Lung (tissue), 12 donors: ENCODE data around the gene CHSY1. TPM values are rescaled to one million over a fixed set of nuclear protein-coding genes. Genes with fewer than 3 reads are reported as not detected.

Experiments
- ATAC-seq: fragments of 200-7000 bp; cut with Tn5 transposase; one replicate; pipeline ENCODE4 v1.9.1; 2020; ENCODE audit warnings: moderate number of reproducible peaks; ENCODE audit not compliant: insufficient read depth, low FRiP score
- DNase-seq, 3 donors: peaks; one replicate each; pipeline ENCODE4 v3.0.0-alpha.2; 2013 to 2017
- H3K27ac ChIP-seq, 2 donors: one replicate each; pipeline ENCODE4 v1.5.1; 2013; ENCODE audit warnings: mild to moderate bottlenecking in 2 of 2, moderate library complexity in 2 of 2, control low read depth in 1 of 2, inconsistent platforms in 1 of 2, low read depth in 1 of 2, low read length in 1 of 2
- H3K27me3 ChIP-seq, 3 donors: one replicate each; pipeline ENCODE4 v1.5.1; 2013; ENCODE audit warnings: low read length in 2 of 3; ENCODE audit not compliant: control insufficient read depth in 3 of 3, insufficient read depth in 3 of 3
- H3K36me3 ChIP-seq, 4 donors: one replicate each; pipeline ENCODE4 v1.5.1; 2013; ENCODE audit warnings: low read length in 4 of 4, mild to moderate bottlenecking in 1 of 4, moderate library complexity in 1 of 4; ENCODE audit not compliant: control insufficient read depth in 4 of 4, insufficient read depth in 4 of 4
- H3K4me1 ChIP-seq, 5 donors: one replicate each; pipeline ENCODE4 v1.5.1; 2013; ENCODE audit warnings: low read length in 5 of 5, mild to moderate bottlenecking in 2 of 5, moderate library complexity in 1 of 5; ENCODE audit not compliant: control insufficient read depth in 5 of 5, insufficient read depth in 5 of 5
- H3K4me3 ChIP-seq: one replicate; pipeline ENCODE4 v1.5.1; 2013; ENCODE audit warnings: mild to moderate bottlenecking, control low read depth, moderate library complexity
- H3K9ac ChIP-seq, 2 donors: one replicate each; pipeline ENCODE4 v1.5.1; 2013; ENCODE audit warnings: low read length in 2 of 2, control low read depth in 1 of 2; ENCODE audit not compliant: insufficient read depth in 1 of 2
- H3K9me3 ChIP-seq, 4 donors: one replicate each; pipeline ENCODE4 v1.5.1; 2013; ENCODE audit warnings: low read length in 3 of 4, mild to moderate bottlenecking in 1 of 4, moderate library complexity in 1 of 4; ENCODE audit not compliant: control insufficient read depth in 4 of 4, insufficient read depth in 3 of 4
- WGBS, 2 donors: extraction: QIAGEN DNeasy Blood & Tissue Kit; methylation state at CpG; one replicate each; pipeline ENCODE4 v1.1.7; 2013; 5-methylcytosine and 5-hydroxymethylcytosine counted together
- polyA plus RNA-seq, 2 donors: library from polyadenylated mRNA; stranded (reverse); fragments of 200-250 nt; gene quantifications; one replicate each; pipeline ENCODE4 v1.2.1, GENCODE V29; 2013
- total RNA-seq, 2 donors: library from RNA; depleted of rRNA in 1 of 2; stranded (reverse); fragments of >200 nt in 1 of 2; gene quantifications; one replicate each; pipeline ENCODE4 v1.2.1, GENCODE V29; 2014 to 2021
- TF ChIP-seq, protein P1 (sequence below): IDR thresholded peaks from 2 replicates; pipeline ENCODE4 v1.5.1; 2012; ENCODE audit warnings: mild to moderate bottlenecking; ENCODE audit errors: control extremely low read depth, extremely low read depth
- donor health status: control.
- donor health status: control.
- donor health status: Bipolar disorder and iron deficiency.
- donor health status: healthy.
- donor health status: DM: yes; HTN: yes; CAD: no.

The CHSY1 gene
- total and polyA plus RNA-seq, 4 donors: 11.8 to 52.2 (median 30.4) TPM

DNA sequence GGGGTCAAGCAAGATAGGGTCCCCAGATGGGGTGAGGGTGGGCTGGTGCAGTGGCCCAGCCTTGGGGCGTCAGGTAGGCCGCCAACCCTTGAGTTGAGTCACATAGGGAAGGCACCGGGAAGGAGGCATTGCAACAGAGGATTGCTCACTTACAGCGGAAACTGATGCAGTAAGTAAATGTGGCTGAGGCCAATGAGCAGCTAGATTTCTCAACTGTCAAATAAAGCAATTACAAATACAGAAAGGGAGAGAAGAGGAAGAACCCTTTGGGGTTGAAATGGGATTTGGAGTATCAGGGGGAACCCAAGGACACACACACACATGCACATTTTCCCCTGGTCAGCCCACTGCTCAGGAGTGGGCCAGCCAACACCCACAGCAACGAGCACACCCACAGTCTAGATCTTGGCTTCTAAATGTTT, 44.0 kb downstream of the CHSY1 start:
- Histone ChIP-seq H3K27me3 (no peaks in the 10 kb centered on the region), H3K36me3 (peaks cover 0 to 3% (median 0%) of the 10 kb centered on the region in 4 donors), H3K4me3 (no peak overlapping the region), H3K4me1 (peaks cover 10 to 52% (median 18%) of the 10 kb centered on the region in 5 donors), H3K9ac (no peak overlapping the region), H3K27ac (peak overlapping the region in 1 of 2 donors; percentile 77), H3K9me3 (no peaks in the 10 kb centered on the region)
- 33 to 71% methylated on average over 5 of the region's 5 CpGs for WGBS, 2 donors
- ATAC-seq (peak; percentile 42), DNase-seq (no peak)
- TF ChIP-seq, protein P1, sequence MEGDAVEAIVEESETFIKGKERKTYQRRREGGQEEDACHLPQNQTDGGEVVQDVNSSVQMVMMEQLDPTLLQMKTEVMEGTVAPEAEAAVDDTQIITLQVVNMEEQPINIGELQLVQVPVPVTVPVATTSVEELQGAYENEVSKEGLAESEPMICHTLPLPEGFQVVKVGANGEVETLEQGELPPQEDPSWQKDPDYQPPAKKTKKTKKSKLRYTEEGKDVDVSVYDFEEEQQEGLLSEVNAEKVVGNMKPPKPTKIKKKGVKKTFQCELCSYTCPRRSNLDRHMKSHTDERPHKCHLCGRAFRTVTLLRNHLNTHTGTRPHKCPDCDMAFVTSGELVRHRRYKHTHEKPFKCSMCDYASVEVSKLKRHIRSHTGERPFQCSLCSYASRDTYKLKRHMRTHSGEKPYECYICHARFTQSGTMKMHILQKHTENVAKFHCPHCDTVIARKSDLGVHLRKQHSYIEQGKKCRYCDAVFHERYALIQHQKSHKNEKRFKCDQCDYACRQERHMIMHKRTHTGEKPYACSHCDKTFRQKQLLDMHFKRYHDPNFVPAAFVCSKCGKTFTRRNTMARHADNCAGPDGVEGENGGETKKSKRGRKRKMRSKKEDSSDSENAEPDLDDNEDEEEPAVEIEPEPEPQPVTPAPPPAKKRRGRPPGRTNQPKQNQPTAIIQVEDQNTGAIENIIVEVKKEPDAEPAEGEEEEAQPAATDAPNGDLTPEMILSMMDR: no peak

DNA sequence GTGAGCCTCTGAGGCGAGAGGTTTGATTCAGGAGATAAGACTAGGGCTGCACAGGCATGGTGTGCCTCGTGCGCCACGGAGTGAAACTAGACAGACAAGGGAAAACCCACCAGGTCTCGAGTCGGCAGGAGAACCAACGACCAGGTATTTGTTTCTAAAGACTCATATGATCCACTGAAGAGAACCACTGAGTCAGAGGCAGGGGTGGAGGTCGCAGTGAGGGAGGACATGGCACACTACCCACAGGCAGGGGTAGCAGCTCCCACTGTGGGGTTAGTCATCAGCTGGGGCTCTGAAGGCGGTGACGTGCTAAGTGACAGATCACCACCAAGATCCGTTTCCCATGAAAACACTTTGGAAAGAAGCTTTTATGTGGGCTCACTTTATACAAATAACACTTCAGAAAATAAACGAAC, 45.7 kb downstream of the CHSY1 start:
- H3K9ac ChIP-seq: no peak overlapping the region
- ATAC-seq (peak; percentile 21), DNase-seq (peak; percentile 57 to 87 (median 78))
- 68 to 71% methylated on average over 12 of the region's 12 CpGs for WGBS, 2 donors
- H3K36me3 ChIP-seq: peaks cover 0 to 3% (median 0%) of the 10 kb centered on the region in 4 donors
- no peaks in the 10 kb centered on the region for H3K9me3 ChIP-seq
- TF ChIP-seq, protein P1: no peak
- peaks cover 17 to 61% (median 20%) of the 10 kb centered on the region in 5 donors for H3K4me1 ChIP-seq
- H3K4me3 ChIP-seq: no peak overlapping the region
- H3K27me3 ChIP-seq: no peaks in the 10 kb centered on the region
- H3K27ac ChIP-seq: peak overlapping the region in 1 of 2 donors; percentile 32

DNA sequence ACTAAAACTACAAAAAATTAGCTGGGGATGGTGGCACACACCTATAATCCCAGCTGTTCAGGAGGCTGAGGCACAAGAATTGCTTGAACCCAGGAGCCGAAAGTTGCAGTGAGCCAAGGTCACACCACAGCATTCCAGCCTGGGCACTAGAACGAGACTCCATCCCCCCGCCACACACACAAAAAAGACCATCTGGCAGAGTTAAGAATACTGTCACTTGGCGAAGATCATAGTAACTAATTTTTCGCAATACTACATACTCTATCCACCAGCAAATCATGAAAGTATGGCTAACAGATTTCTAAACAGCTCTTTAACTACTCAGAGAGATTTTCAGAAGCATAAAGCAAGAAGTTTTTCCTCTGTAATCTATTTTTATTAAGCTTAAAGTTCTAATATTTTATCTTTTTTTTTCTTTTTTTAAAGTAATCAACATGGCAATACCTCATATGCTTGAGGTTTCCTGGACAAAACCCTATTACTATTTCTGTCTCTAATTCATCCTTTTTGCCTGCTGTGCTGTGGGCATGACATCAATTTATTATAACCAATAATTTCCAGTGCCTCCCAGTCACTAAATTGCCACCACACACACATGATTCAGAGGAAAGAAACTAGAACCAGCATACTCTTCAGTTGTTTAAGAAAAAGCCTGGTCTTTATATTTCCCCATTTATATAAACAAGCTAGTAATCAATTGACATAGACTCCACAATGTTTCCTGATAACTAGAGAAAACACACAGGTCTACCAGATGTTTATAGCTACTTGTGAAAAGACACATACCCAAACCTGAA, 46.9 kb downstream of the CHSY1 start:
- peak; percentile 67 to 78 (median 75) for DNase-seq
- 55 to 81% methylated on average over 5 of the region's 5 CpGs for WGBS, 2 donors
- Histone ChIP-seq H3K27ac (peak overlapping the region in 1 of 2 donors; percentile 52), H3K4me1 (peaks cover 15 to 60% (median 25%) of the 10 kb centered on the region in 5 donors), H3K27me3 (no peaks in the 10 kb centered on the region), H3K36me3 (peaks cover 0 to 3% (median 0%) of the 10 kb centered on the region in 4 donors), H3K9me3 (no peaks in the 10 kb centered on the region), H3K9ac (peak overlapping the region in 1 of 2 donors; percentile 53), H3K4me3 (no peak overlapping the region)
- ATAC-seq: no peak
- TF ChIP-seq, protein P1: no peak
